ENCODE measurements around the gene ACAP2. TPM values are rescaled to one million over a fixed set of nuclear protein-coding genes. Genes with fewer than 3 reads are reported as not detected.

Gene ACAP2
- total RNA-seq, 4 donors from 2014 or later, result 63.1 to 79.6 (median 68.2) TPM

GRCh38 chr3:195416795-195417194 is 26.0 kb downstream of the ACAP2 start:
- TF ChIP-seq CTCF (IDR thresholded peaks at IDR 0.05; ENCODE audit: low read depth), result no peak

- no peak for TF ChIP-seq CTCF (IDR thresholded peaks at IDR 0.05; ENCODE audit: low read depth)
Observed at GRCh38 chr3:195411836-195412235, 31.0 kb downstream of the ACAP2 start.

- TF ChIP-seq CTCF (IDR thresholded peaks at IDR 0.05; ENCODE audit: low read depth), result no peak
Observed at GRCh38 chr3:195410546-195410945, 32.3 kb downstream of the ACAP2 start.

GRCh38 chr3:195407531-195408409 is 35.0 kb downstream of the ACAP2 start:
- no peak for TF ChIP-seq CTCF (IDR thresholded peaks at IDR 0.05; ENCODE audit: low read depth)

- no peak for TF ChIP-seq CTCF (IDR thresholded peaks at IDR 0.05; ENCODE audit: low read depth)
Observed at GRCh38 chr3:195405651-195406050, 37.2 kb downstream of the ACAP2 start.

GRCh38 chr3:195403841-195404408 is 38.9 kb downstream of the ACAP2 start:
- no peak for TF ChIP-seq CTCF (IDR thresholded peaks at IDR 0.05; ENCODE audit: low read depth)

GRCh38 chr3:195403244-195403643 is 39.6 kb downstream of the ACAP2 start:
- TF ChIP-seq CTCF (IDR thresholded peaks at IDR 0.05; ENCODE audit: low read depth), result no peak
